Measurements from ENCODE around the gene P3H2.

- no peak for TF ChIP-seq POLR2A (IDR thresholded peaks at IDR 0.05; ENCODE audit: low read depth, low read length)
- TF ChIP-seq POLR2AphosphoS5 (IDR thresholded peaks at IDR 0.05; ENCODE audit: low read depth, low read length) = no peak
- no peak for TF ChIP-seq SPI1 (IDR thresholded peaks at IDR 0.05; ENCODE audit: low read depth, low read length)
Observed at GRCh38 chr3:190077395-190078045, 43.2 kb downstream of the P3H2 start.
